SKM-1 treated with dmso at 0.1 percent for 144 hours (cell line): ENCODE data around the gene IBA57.
"Not testable (repeated sequence)": the region's sequence is repeated elsewhere in the genome, so short reads cannot be mapped to it uniquely, and the experiment has no call there.

Experiments used
- DNase-seq: peaks from one replicate; lab custom pipeline; 2025; ENCODE audit not compliant: unreplicated experiment; lab: John Stamatoyannopoulos, UW

The IBA57 gene

GRCh38 chr1:228210712-228211530 lies 45.3 kb downstream of the IBA57 start:
- DNase-seq = no peak

DNA sequence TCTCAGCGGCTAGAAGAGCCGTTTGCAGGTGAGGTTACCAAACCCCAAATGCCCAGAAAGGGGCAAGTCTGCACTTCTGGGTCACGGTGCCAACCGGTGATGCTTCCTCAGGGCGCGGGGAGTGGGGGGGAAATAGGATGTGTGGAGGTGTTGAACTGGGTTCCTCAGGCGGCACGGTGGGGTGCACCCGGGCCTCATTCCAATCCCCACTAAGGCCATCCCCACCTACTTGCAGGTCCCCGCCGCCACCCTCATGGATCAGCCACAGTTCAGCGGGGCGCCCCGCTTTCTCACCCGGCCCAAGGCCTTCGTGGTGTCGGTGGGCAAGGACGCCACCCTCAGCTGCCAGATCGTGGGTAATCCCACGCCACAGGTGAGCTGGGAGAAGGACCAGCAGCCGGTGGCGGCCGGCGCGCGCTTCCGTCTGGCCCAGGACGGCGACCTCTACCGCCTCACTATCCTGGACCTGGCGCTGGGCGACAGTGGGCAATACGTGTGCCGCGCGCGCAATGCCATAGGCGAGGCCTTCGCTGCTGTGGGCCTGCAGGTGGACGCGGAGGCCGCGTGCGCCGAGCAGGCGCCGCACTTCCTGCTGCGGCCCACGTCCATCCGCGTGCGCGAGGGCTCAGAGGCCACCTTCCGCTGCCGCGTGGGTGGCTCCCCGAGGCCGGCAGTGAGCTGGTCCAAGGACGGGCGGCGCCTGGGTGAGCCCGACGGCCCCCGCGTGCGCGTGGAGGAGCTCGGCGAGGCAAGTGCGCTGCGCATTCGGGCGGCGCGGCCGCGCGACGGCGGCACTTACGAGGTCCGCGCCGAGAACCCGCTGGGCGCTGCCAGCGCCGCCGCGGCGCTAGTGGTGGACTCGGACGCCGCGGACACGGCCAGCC lies 46.2 kb downstream of the IBA57 start:
- no peak for DNase-seq

GRCh38 chr1:228212415-228212965 lies 46.9 kb downstream of the IBA57 start:
- DNase-seq = no peak

DNA sequence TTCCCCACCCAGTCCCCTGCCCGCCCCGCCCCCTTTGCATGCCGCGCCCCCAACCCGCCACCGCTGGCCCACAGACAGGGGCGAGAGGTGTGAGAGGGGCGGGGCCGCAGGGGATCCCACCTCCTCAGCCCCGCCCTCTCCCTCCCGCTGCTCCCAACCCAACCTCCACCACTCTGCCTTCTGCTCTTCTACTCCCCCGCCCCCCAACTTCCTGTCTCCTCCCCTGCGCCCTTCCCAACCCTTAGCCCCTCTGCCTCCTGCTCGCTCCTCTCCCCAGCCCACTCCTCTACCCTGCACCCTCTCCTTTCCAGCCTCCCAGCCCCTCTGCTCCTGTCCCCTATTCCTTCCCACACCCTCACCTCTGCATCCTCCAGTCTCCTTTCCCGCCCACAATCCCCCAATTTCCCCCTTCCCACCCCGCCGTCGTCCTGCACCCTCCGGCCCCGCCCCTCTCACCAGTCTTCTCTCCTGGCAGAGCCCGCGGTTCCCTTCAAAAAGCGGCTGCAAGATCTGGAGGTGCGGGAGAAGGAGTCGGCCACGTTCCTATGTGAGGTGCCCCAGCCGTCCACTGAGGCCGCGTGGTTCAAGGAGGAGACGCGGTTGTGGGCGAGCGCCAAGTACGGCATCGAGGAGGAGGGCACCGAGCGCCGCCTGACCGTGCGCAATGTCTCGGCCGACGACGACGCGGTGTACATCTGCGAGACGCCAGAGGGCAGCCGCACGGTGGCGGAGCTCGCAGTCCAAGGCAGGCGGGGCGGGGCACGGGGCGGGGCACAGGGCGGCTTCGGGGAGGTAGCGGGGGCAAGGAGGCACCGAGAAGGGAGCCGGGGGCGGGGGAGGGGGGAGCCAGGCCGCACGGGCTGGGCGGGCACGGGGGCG lies 47.6 kb downstream of the IBA57 start:
- DNase-seq = peak; percentile 88

DNA sequence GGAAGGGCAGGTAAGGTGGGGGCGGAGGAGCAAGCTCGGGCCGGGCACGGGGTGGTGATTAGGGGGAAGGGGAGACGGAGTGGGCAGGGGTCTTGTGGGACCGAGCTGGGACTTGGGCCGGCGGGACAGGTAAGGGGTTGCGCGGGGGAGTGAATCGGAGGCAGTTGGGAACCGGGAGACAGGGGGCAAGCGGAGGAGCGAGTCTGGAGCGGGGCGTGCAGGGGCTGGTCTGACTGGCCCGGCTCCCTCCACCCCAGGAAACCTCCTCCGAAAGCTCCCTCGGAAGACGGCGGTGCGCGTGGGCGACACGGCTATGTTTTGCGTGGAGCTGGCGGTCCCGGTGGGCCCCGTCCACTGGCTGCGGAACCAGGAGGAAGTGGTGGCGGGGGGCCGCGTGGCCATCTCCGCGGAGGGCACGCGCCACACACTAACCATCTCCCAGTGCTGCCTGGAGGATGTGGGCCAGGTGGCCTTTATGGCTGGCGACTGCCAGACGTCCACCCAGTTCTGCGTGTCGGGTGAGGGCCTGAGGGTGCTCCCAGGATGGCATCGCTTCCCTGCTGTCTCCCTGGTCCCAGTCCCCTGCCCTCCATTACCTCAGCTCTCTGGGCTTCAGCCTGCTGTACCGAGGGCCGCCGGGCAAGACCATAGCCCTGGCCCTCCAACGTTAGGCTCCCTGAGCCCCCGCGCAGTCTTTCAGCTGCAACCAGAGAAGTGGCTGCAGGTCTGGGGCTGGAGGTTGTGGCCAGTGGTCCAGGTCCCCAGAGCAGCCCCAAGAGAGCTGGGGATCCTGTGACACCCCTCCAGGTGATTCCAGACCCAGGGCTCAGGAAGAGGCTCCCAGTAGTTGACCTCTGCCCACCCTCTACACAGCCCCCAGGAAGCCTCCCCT lies 48.6 kb downstream of the IBA57 start:
- DNase-seq = no peak

- DNase-seq = no peak
Observed at GRCh38 chr1:228214921-228215662, 49.5 kb downstream of the IBA57 start.

- DNase-seq = no peak
Observed at GRCh38 chr1:228215663-228216116, 50.1 kb downstream of the IBA57 start.

- DNase-seq = no peak
Observed at GRCh38 chr1:228216371-228217320, 51.0 kb downstream of the IBA57 start.

DNA sequence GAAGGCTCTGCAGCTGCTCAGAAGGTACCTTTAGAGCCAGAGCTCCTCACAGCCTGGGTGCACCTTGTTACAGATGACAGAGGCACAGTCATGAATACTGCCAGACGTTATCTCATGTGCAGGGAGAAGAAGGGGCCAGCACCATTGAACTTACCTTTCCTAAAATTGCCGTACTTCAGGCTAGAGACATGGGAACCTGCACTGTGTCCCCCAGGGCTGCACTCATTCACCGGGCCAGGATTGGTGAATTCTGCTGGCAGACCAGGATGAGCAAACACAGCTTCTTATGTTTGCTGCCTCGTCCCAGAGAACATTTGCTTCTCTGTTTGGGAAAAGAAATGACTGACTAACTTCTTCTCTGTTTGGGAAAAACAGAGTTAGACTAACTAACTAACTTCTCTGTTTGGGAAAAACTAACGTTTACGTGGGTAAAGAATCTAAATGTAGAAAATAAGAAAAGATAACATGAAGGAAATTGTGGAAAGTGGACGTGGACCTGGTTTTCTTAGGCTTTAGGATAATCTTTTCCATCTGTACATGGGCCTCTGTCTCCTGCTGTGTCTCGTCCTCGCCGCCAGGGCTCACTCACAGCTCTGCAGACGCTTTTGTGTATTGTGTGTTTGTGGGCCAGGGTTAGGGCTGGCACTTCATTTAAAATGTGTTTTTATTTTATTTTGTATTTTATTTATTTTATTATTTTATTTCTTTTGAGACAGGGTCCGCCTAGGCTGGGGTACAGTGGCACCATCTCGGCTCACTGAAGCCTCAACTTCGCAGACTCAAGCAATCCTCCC lies 52.1 kb downstream of the IBA57 start:
- DNase-seq = no peak

DNA sequence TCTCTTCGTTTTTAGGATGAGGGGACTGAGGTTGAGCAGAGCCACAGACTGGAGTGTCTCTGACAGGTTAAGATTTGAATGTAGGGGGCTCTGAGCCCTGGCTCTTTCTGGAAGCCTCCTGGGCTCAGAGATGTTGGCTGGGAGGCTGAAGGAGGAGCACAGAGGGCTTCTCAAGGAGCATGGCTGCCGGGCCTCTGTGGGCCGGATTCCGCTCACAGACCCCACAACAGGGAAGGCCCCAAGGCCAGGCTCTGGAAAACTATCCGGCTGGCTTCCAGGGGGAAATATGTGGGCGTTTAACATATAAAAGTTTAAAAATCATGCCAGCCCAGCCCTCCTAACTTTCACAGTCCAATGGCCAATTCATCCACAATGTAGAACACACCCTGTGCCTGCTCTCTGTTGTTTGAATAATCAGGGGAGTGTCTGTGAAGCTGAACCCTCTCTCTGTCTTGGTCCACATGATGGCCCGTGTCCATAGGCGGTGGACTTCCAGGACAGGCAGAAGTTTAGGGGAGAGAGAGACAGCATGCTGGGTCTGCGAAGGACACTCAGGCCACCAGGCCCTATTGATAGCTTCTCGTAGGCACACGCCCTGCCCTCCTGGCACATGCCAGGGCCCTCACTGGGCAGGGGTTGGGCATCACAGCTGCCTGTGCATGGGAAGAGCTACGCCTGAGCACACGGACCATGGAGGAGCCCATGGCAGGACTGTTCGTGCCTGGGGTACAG lies 53.1 kb downstream of the IBA57 start:
- no peak for DNase-seq

DNA sequence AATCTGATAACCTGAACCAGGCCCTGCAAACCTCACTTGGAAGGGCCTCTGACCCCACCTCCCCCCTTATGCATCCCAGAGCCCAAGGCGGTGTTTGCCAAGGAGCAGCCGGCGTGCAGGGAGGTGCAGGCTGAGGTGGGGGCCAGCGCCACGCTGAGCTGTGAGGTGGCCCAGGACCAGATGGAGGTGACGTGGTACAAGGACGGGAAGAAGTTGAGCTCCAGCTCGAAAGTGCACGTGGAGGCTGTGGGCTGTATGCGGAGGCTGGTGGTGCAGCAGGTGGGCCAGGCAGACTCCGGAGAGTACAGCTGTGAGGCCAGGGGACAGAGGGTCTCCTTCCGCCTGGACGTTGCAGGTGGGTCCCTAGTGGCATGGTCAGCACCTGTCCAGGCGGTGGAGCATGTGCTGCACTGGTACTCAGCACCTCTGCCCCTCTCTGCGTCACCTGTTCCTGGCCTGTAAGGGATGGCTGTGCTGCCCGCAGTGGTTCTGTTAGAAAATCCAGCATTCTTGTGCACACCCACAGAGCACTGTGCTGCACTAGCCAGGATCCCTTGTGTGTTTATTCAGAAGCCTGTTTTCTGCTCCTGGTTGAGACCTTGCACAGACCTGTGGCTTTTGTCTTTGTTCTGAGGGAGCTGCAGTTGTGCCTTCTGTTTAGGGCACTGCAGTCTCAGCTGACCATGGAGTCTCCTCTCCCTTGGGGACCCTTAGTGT lies 53.8 kb downstream of the IBA57 start:
- no peak for DNase-seq

DNA sequence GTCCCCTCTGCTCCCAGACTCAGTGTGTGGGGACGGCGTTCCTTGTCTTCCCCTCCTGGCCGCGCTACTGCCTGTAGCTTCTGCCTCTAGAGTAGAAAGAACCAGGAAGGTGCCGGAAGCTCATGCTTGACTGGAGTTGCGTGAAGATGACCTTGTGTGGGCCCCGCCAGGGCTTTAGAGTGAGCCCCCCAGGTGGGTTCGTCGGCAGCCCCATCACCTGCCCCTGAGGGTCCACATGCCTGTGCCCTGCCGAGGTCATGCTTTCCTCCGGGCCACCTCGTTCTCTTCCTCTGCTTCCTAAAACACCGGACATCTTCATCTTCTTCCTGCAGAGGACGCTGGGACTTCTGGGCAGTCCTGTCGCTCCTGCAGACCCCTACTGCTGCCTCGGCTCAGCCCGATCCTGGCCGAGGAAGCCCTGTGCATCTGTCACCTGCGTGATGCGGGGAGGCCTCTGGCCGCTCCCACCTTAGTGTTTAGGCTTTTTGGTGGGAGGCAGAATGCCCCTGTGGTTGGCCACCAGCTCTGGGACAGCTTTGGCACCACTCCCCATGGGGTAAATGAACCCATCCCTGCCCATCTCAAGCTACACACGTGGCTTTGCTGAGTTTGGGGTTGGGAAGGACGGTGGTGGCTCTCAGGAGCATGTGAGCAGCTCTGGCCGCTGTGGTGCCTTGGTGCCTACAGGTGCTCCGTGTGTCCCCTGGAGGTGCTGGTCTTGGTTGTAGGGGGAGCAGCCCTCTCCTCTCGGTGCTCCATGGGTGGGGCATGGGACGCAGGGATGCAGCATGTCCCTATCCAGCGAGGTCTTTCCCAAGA lies 54.6 kb downstream of the IBA57 start:
- DNase-seq = no peak

DNA sequence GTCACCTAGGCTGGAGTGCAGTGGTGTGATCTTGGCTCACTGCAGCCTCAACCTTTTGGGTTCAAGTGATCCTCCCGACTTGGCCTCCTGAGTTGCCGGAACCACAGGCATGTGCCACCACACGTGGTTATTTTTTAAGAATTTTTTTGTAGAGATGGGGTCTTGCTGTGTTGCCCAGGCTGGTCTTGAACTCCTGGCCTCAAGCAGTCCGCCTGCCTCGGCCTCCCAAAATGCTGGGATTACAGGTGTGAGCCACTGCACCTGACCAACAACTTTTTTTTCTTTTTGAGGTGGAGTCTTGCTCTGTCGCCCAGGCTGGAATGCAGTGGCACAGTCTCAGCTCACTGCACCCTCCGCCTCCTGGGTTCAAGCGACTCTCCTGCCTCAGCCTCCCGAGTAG lies 55.5 kb downstream of the IBA57 start:
- DNase-seq = not testable (repeated sequence)

DNA sequence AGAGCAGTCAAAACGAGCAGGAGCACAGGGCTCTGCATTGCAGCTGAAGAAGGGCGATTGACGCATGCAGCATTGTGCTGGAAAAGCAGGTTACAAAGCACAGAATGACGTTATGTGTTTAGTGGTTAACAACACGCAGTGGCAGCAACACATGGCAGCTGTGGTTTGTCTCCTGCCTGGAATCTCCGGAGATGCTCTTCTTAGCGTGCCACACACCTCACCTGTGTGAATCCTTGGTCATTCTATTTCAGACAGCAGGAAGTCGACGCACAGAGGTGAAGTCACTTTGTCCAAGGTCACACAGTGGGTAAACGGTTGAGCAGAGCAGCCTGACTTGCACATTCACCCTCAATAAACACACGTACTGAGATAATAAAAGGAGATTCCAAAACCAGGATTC lies 56.9 kb downstream of the IBA57 start:
- no peak for DNase-seq
